Measurements from ENCODE around the gene PIK3C2A.

Gene PIK3C2A

GRCh38 chr11:17162376-17162775 is 45.4 kb downstream of the PIK3C2A start:
- no peak for DNase-seq (ENCODE audit: low read depth, low spot score)

- DNase-seq (ENCODE audit: low read depth, low spot score): no peak
These were observed 46.3 kb downstream of the PIK3C2A start for GRCh38 chr11:17161515-17161914.

- no peak for DNase-seq (ENCODE audit: low read depth, low spot score)
These were observed 48.3 kb downstream of the PIK3C2A start for GRCh38 chr11:17159441-17159840.
